Stimulated activated naive CD8-positive, alpha-beta T cell treated with anti-CD3 and anti-CD28 coated beads, Interleukin-15, Interleukin-2, amounts not matched to agents 100 U/mL and 50 U/mL, for 24 hours (primary cell): ENCODE measurements around the gene COL9A1.
A peak's percentile ranks its signal among the peaks of the same experiment; 100 is the strongest.
"Not testable (repeated sequence)": the region's sequence is repeated elsewhere in the genome, so short reads cannot be mapped to it uniquely, and the experiment has no call there.

Experiments
- ATAC-seq: fragments of 150-1000 bp; cut with Tn5 transposase; one replicate; pipeline ENCODE4 v1.10.0; 2021
- DNase-seq: peaks from one replicate; pipeline ENCODE4 v3.0.0; 2021

The COL9A1 gene

GRCh38 chr6:70303034-70303525, at the start of gene COL9A1:
Gene COL9A1, minus strand, starts transcription at chr6:70303084. Its CDS starts 160 bp downstream, at chr6:70302924.
- ATAC-seq: no peak
- no peak for DNase-seq

GRCh38 chr6:70351461-70351860, 48.6 kb upstream of the COL9A1 start:
- no peak for DNase-seq
- no peak for ATAC-seq

GRCh38 chr6:70345619-70346018, 42.7 kb upstream of the COL9A1 start:
- DNase-seq (no peak), ATAC-seq (no peak)

GRCh38 chr6:70343313-70343712, 40.4 kb upstream of the COL9A1 start:
- DNase-seq (no peak), ATAC-seq (no peak)

GRCh38 chr6:70339810-70340209, 36.9 kb upstream of the COL9A1 start:
- DNase-seq, ATAC-seq: not testable (repeated sequence)

- no peak for ATAC-seq
- no peak for DNase-seq
These were observed 35.9 kb upstream of the COL9A1 start for GRCh38 chr6:70338775-70339174.

GRCh38 chr6:70337743-70338105, 34.8 kb upstream of the COL9A1 start:
- DNase-seq: no peak
- ATAC-seq: no peak

- DNase-seq (no peak), ATAC-seq (no peak)
These were observed 34.3 kb upstream of the COL9A1 start for GRCh38 chr6:70336996-70337742.

- DNase-seq (no peak), ATAC-seq (no peak)
These were observed 24.2 kb upstream of the COL9A1 start for GRCh38 chr6:70327036-70327435.

GRCh38 chr6:70325009-70325408, 22.1 kb upstream of the COL9A1 start:
- ATAC-seq (no peak), DNase-seq (no peak)

- not testable (repeated sequence) for DNase-seq, ATAC-seq
These were observed 14.9 kb upstream of the COL9A1 start for GRCh38 chr6:70317799-70318198.

- ATAC-seq: no peak
These were observed 12.3 kb upstream of the COL9A1 start for GRCh38 chr6:70315079-70315751.

GRCh38 chr6:70314296-70314695, 11.4 kb upstream of the COL9A1 start:
- no peak for ATAC-seq
- no peak for DNase-seq

More at GRCh38 chr6:70315079-70315751, 12.3 kb upstream of the COL9A1 start:
- DNase-seq: no peak

GRCh38 chr6:70312165-70312745, 9.4 kb upstream of the COL9A1 start:
- ATAC-seq: peak; percentile 23
- no peak for DNase-seq

GRCh38 chr6:70310063-70310694, 7.3 kb upstream of the COL9A1 start:
- DNase-seq (no peak), ATAC-seq (no peak)

- DNase-seq: no peak
- ATAC-seq: no peak
These were observed 6.4 kb upstream of the COL9A1 start for GRCh38 chr6:70309243-70309642.

GRCh38 chr6:70308142-70308541, 5.3 kb upstream of the COL9A1 start:
- ATAC-seq, DNase-seq: not testable (repeated sequence)

GRCh38 chr6:70307008-70307407, 4.1 kb upstream of the COL9A1 start:
- ATAC-seq (no peak), DNase-seq (no peak)

GRCh38 chr6:70304616-70305015, 1.7 kb upstream of the COL9A1 start:
- ATAC-seq: no peak

GRCh38 chr6:70299456-70299855, 3.4 kb downstream of the COL9A1 start:
- DNase-seq: no peak
- ATAC-seq: no peak

More at GRCh38 chr6:70304616-70305015, 1.7 kb upstream of the COL9A1 start:
- DNase-seq: no peak

GRCh38 chr6:70298068-70298467, 4.8 kb downstream of the COL9A1 start:
- no peak for DNase-seq
- no peak for ATAC-seq

- ATAC-seq (no peak), DNase-seq (no peak)
These were observed 10.7 kb downstream of the COL9A1 start for GRCh38 chr6:70292193-70292592.

GRCh38 chr6:70289299-70289698, 13.6 kb downstream of the COL9A1 start:
- DNase-seq (no peak), ATAC-seq (no peak)
